Tongue (tissue), 2 donors: ENCODE measurements around the gene CDK14. TPM values are rescaled to one million over a fixed set of nuclear protein-coding genes. Genes with fewer than 3 reads are reported as not detected.

Experiments used
- DNase-seq: peaks from one replicate; pipeline ENCODE4 v3.0.0-alpha.2; 2015
- total RNA-seq: library from RNA; depleted of rRNA; stranded (reverse); fragments of >200 nt; gene quantifications from one replicate; pipeline ENCODE4 v1.2.3, GENCODE V29; 2014

CDK14 gene
- total RNA-seq, 1 donor from 2014 or later = 29.3 TPM

GRCh38 chr7:90597563-90598253 is 1.6 kb downstream of the CDK14 start:
- DNase-seq = peak; percentile 31

- DNase-seq = no peak
These were observed 2.9 kb downstream of the CDK14 start for GRCh38 chr7:90599038-90599437.

GRCh38 chr7:90599892-90600555 is 3.9 kb downstream of the CDK14 start:
- peak; percentile 19 for DNase-seq

GRCh38 chr7:90602303-90602702 is 6.2 kb downstream of the CDK14 start:
- DNase-seq = no peak

GRCh38 chr7:90603346-90603745 is 7.2 kb downstream of the CDK14 start:
- no peak for DNase-seq

- DNase-seq = no peak
These were observed 8.3 kb downstream of the CDK14 start for GRCh38 chr7:90604383-90604782.

- DNase-seq = peak; percentile 70
These were observed 8.9 kb downstream of the CDK14 start for GRCh38 chr7:90605055-90605454.

GRCh38 chr7:90607196-90607595 is 11.1 kb downstream of the CDK14 start:
- no peak for DNase-seq

- no peak for DNase-seq
These were observed 14.0 kb downstream of the CDK14 start for GRCh38 chr7:90610105-90610504.

- no peak for DNase-seq
These were observed 15.0 kb downstream of the CDK14 start for GRCh38 chr7:90611115-90611514.

- DNase-seq = no peak
These were observed 17.0 kb downstream of the CDK14 start for GRCh38 chr7:90613088-90613498.

GRCh38 chr7:90617442-90617841 is 21.3 kb downstream of the CDK14 start:
- DNase-seq = no peak

GRCh38 chr7:90618876-90619275 is 22.8 kb downstream of the CDK14 start:
- no peak for DNase-seq

- no peak for DNase-seq
These were observed 25.1 kb downstream of the CDK14 start for GRCh38 chr7:90621125-90621746.

GRCh38 chr7:90621747-90622140 is 25.6 kb downstream of the CDK14 start:
- DNase-seq = no peak

- no peak for DNase-seq
These were observed 26.5 kb downstream of the CDK14 start for GRCh38 chr7:90622670-90623069.

GRCh38 chr7:90624225-90624911 is 28.2 kb downstream of the CDK14 start:
- DNase-seq = peak; percentile 59

- no peak for DNase-seq
These were observed 28.9 kb downstream of the CDK14 start for GRCh38 chr7:90625051-90625450.

GRCh38 chr7:90625562-90625961 is 29.4 kb downstream of the CDK14 start:
- DNase-seq = peak; percentile 92

- no peak for DNase-seq
These were observed 29.9 kb downstream of the CDK14 start for GRCh38 chr7:90626013-90626412.

GRCh38 chr7:90629297-90629918 is 33.3 kb downstream of the CDK14 start:
- DNase-seq = peak; percentile 51

- no peak for DNase-seq
These were observed 35.4 kb downstream of the CDK14 start for GRCh38 chr7:90631502-90631901.
